ENCODE data around the gene SYT6.

SYT6 gene

GRCh38 chr1:114087495-114087894 is 66.2 kb downstream of the SYT6 start:
- no peaks in the 10 kb centered on the region for H3K4me1 Mint-ChIP-seq (ENCODE audit: low read depth)
- no peaks in the 10 kb centered on the region for H3K9me3 Mint-ChIP-seq
- DNase-seq (ENCODE audit: low spot score) = no peak
- H3K27me3 Mint-ChIP-seq (ENCODE audit: low read depth) = peaks cover 23% of the 10 kb centered on the region
- no peak overlapping the region for H3K27ac Mint-ChIP-seq
- no peaks in the 10 kb centered on the region for H3K36me3 Mint-ChIP-seq (ENCODE audit: low read depth)
- no peak overlapping the region for H3K4me3 Mint-ChIP-seq

- Mint-ChIP-seq H3K4me3 (no peak overlapping the region), H3K27ac (no peak overlapping the region), H3K27me3 (ENCODE audit: low read depth) (peaks cover 22% of the 10 kb centered on the region), H3K36me3 (ENCODE audit: low read depth) (no peaks in the 10 kb centered on the region), H3K9me3 (no peaks in the 10 kb centered on the region), H3K4me1 (ENCODE audit: low read depth) (no peaks in the 10 kb centered on the region)
- DNase-seq (ENCODE audit: low spot score) = no peak
Measured at GRCh38 chr1:114086601-114087368, 66.9 kb downstream of the SYT6 start.

DNA sequence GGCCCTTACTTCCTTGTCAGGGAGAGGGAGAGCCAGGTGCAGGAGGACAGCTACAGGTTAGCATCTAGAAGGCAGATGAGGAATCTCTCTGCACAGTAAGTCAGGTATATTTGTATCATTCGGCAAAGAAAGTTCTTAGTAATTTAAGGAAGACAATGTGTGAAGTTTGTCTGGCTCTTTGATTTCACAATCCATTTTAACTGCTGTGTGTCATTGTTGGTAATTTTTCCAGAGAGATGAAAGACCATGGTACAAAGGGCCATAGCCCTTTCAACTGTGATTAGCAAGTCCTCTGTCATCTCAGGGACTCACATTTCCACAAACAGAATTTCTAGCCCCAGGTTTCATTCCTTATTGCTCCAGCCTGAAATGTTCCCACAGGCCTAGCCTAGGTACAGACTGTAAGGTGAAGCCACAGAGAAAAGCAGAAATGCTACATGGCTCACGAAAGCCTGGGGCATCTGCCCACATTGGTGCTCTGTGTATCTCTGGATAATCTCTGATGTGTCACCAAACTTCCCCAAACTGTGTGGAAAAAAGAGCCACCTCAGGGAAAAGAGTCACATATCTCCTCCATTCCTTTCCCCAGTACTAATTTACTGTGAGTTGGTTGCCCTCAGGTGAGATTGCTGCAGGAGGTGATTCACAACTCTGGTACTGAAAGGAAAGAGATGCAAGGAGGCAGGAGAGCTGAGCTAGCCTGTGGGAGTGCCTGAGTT is 70.6 kb downstream of the SYT6 start:
- Mint-ChIP-seq H3K4me1 (ENCODE audit: low read depth) (no peaks in the 10 kb centered on the region), H3K27ac (no peak overlapping the region), H3K36me3 (ENCODE audit: low read depth) (no peaks in the 10 kb centered on the region), H3K4me3 (no peak overlapping the region), H3K9me3 (no peaks in the 10 kb centered on the region), H3K27me3 (ENCODE audit: low read depth) (peaks cover 11% of the 10 kb centered on the region)
- no peak for DNase-seq (ENCODE audit: low spot score)

DNA sequence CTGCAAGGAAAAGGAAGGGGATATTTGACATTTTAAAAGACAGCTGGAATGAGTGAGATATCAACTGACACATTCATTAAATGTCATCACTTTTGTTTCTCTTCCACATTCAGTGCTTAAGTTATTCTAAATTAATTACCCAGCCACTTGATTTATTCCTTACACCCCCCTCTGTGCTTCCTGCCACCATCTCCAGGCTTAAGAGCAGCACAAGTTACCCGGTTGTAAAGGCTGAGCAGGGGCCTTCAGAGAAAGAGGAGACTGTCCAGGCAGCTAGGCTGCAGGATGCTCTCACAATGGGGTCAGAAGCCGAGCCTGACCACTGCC is 71.4 kb downstream of the SYT6 start:
- Mint-ChIP-seq H3K36me3 (ENCODE audit: low read depth) (no peaks in the 10 kb centered on the region), H3K9me3 (no peaks in the 10 kb centered on the region)

DNA sequence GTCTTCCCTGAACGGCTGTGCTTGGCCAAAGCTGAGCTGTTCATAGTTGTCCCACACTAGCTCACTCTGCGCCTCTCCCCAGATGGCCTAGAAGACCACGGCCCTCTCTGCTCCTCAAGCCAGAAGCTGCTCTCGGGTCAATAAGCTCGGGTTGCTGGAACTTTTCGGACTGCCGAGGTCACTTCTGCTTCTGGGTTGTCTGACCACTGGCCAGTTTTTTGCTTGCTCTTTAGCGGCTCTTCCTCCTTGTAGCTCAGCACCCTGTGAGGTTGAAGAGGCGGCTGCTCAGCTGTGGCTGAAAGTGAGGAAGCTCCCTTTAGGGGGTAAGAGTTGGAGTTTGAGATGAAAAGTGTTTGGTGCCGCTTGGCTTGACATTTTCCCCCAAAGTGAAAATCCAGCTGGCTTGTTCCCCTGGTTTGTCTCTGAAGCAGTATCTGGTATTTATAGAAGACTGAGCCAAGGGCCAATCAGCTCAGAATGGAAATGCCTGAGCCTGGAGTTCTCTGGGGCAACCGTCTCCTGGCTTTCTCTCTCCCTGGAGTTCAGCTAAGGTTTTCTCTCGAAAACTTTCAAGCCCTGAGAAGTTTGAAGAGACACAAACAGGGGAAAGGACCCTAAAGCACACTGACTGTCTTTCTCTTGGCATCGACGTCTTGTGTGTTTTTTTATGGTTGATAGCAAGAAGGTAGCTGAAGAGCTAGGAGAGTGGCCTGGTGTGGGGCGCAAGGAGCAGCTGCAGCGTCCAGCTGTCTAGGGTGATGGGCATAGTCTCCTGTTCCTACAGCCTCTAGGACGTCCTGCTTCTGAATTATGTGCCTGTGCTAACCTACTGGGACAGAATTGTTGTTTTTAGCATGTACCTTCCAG is 72.0 kb downstream of the SYT6 start:
- Mint-ChIP-seq H3K9me3 (no peaks in the 10 kb centered on the region), H3K4me3 (no peak overlapping the region), H3K4me1 (ENCODE audit: low read depth) (no peaks in the 10 kb centered on the region), H3K27ac (no peak overlapping the region), H3K36me3 (ENCODE audit: low read depth) (no peaks in the 10 kb centered on the region), H3K27me3 (ENCODE audit: low read depth) (peaks cover 12% of the 10 kb centered on the region)
- no peak for DNase-seq (ENCODE audit: low spot score)

More for the DNA sequence above, 71.4 kb downstream of the SYT6 start:
- Mint-ChIP-seq H3K27ac (no peak overlapping the region), H3K4me1 (ENCODE audit: low read depth) (no peaks in the 10 kb centered on the region), H3K27me3 (ENCODE audit: low read depth) (peaks cover 9% of the 10 kb centered on the region), H3K4me3 (no peak overlapping the region)
- no peak for DNase-seq (ENCODE audit: low spot score)

GRCh38 chr1:114080511-114081436 is 72.9 kb downstream of the SYT6 start:
- Mint-ChIP-seq H3K4me1 (ENCODE audit: low read depth) (peaks cover 2% of the 10 kb centered on the region), H3K9me3 (no peaks in the 10 kb centered on the region), H3K27me3 (ENCODE audit: low read depth) (peaks cover 12% of the 10 kb centered on the region), H3K36me3 (ENCODE audit: low read depth) (no peaks in the 10 kb centered on the region), H3K4me3 (no peak overlapping the region), H3K27ac (no peak overlapping the region)
- DNase-seq (ENCODE audit: low spot score) = no peak

GRCh38 chr1:114079596-114080190 is 74.0 kb downstream of the SYT6 start:
- peaks cover 2% of the 10 kb centered on the region for H3K4me1 Mint-ChIP-seq (ENCODE audit: low read depth)
- H3K4me3 Mint-ChIP-seq = no peak overlapping the region
- H3K36me3 Mint-ChIP-seq (ENCODE audit: low read depth) = no peaks in the 10 kb centered on the region
- no peak for DNase-seq (ENCODE audit: low spot score)
- peaks cover 12% of the 10 kb centered on the region for H3K27me3 Mint-ChIP-seq (ENCODE audit: low read depth)
- H3K9me3 Mint-ChIP-seq = no peaks in the 10 kb centered on the region
- no peak overlapping the region for H3K27ac Mint-ChIP-seq

DNA sequence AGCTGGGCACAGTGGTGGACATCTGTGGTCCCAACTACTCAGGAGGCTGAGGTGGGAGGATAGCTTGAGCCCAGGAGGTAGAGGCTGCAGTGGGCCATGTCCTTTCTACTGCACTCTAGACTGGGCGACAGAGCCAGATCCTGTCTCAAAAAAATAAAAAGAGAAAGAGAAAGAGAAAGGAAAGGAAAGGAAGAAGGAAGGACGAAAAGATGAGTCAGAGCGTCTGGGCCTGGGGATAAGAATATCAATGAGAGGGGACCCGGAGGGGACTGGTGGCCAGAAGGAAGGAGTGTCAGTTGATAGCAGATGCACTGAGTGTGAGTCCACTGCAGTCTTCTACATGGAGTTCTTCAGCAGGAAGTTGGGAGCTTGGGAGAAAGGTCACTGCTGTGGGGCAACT is 75.6 kb downstream of the SYT6 start:
- Mint-ChIP-seq H3K27me3 (ENCODE audit: low read depth) (peaks cover 10% of the 10 kb centered on the region), H3K36me3 (ENCODE audit: low read depth) (no peaks in the 10 kb centered on the region), H3K4me3 (no peak overlapping the region), H3K27ac (no peak overlapping the region), H3K9me3 (peaks cover 4% of the 10 kb centered on the region), H3K4me1 (ENCODE audit: low read depth) (peaks cover 2% of the 10 kb centered on the region)
- DNase-seq (ENCODE audit: low spot score) = no peak

DNA sequence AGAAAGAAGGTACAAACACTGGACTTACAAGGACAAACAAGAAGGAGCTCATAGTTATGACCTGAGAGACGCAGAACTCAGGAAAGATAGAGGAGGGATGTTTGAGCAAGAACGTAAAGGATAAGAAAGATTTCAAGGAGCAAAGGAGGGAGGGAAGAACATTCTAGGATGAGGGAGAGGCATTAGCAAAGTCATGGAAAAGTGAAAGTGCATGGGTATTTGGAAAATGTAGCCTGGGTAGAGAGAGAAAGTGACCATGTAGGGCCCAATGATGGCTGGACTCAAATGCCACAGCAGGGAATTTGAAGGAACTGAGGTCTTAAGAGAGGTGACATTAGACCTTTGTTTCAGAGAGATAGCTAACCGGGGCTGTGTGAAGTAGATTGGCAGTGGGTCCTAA is 76.5 kb downstream of the SYT6 start:
- DNase-seq (ENCODE audit: low spot score) = no peak
- H3K4me3 Mint-ChIP-seq = no peak overlapping the region
- H3K36me3 Mint-ChIP-seq (ENCODE audit: low read depth) = no peaks in the 10 kb centered on the region
- H3K4me1 Mint-ChIP-seq (ENCODE audit: low read depth) = peaks cover 2% of the 10 kb centered on the region
- H3K27me3 Mint-ChIP-seq (ENCODE audit: low read depth) = peaks cover 6% of the 10 kb centered on the region
- H3K9me3 Mint-ChIP-seq = peaks cover 8% of the 10 kb centered on the region
- no peak overlapping the region for H3K27ac Mint-ChIP-seq

DNA sequence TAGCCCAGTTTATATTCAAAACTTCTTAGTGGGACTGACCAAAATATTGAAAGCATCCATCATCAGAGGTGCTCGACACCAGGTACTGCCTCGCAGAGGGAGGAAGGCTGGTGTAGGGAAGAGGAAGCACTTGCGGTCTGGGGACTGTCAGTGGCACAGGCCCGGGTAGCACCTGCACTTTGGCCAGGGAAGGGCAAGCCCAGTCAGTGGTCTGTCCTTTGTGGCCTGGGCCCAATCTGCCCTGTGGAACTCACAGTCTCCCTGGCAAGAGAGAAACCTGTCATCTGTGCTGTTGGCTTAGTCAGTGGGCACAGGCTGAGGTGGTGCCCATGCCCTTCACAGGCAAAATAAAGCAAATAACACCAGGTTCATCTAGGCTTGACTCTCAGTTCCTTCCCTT is 77.4 kb downstream of the SYT6 start:
- H3K4me3 Mint-ChIP-seq = no peak overlapping the region
- H3K4me1 Mint-ChIP-seq (ENCODE audit: low read depth) = peaks cover 2% of the 10 kb centered on the region
- H3K36me3 Mint-ChIP-seq (ENCODE audit: low read depth) = no peaks in the 10 kb centered on the region
- H3K9me3 Mint-ChIP-seq = peaks cover 8% of the 10 kb centered on the region
- no peak for DNase-seq (ENCODE audit: low spot score)
- H3K27ac Mint-ChIP-seq = no peak overlapping the region
- H3K27me3 Mint-ChIP-seq (ENCODE audit: low read depth) = peaks cover 6% of the 10 kb centered on the region

DNA sequence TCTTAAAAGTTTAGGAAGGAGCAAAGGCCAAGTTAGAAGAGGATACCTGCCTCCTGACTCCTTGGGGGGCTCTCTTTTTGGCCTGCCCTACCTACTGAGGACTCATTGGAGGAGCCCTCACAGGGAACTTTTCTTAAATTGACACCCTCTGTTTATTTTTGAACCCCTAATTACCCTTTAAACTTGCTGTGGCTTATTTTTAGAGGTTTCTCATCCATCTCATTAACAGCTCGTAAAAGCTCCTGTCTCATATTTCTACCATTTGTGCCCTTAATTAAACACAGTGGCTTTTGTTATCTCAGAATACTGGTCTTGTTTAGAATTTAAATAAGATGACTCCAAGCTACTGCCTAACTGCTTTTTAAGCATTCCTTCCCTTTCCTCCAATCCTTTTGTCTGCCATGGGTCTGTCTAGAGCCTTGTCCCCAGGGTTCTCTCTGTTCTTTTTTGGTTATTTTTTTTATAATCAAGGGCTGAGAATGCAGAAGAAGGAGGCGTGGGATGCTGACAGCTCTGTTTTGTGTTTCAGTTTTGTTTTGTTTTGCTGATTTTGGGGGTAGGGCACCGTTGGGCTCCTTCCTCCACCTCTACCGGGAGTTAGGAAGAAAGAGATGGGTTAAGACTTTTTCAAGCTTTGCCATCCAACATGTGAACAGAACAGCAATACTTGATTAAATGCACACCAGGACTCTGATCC is 78.0 kb downstream of the SYT6 start:
- H3K27me3 Mint-ChIP-seq (ENCODE audit: low read depth) = peaks cover 6% of the 10 kb centered on the region
- H3K27ac Mint-ChIP-seq = no peak overlapping the region
- peaks cover 8% of the 10 kb centered on the region for H3K9me3 Mint-ChIP-seq
- DNase-seq (ENCODE audit: low spot score) = no peak
- H3K4me1 Mint-ChIP-seq (ENCODE audit: low read depth) = peaks cover 2% of the 10 kb centered on the region
- H3K4me3 Mint-ChIP-seq = no peak overlapping the region
- H3K36me3 Mint-ChIP-seq (ENCODE audit: low read depth) = no peaks in the 10 kb centered on the region

DNA sequence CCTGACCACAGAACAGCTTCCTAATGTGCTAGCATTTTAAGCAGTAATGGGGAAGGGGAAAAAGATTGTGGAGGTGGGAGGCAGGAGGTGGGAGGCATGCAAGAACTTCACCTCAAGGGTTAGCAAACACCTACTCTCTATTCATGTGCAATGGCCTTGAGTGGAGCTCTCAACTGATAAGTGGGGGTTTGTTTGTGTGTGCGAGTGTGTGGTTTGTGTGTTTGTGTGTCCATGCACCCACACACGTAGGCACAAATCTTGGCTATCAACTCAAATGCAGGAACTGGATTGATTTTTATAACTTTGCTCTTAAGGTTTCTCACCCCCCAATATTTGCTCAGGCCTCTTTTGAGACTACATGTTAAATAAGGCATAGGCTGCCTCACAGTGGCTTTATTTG is 78.6 kb downstream of the SYT6 start:
- Mint-ChIP-seq H3K36me3 (ENCODE audit: low read depth) (no peaks in the 10 kb centered on the region), H3K4me1 (ENCODE audit: low read depth) (peaks cover 2% of the 10 kb centered on the region), H3K4me3 (no peak overlapping the region), H3K9me3 (peaks cover 8% of the 10 kb centered on the region), H3K27ac (no peak overlapping the region), H3K27me3 (ENCODE audit: low read depth) (peaks cover 6% of the 10 kb centered on the region)
- no peak for DNase-seq (ENCODE audit: low spot score)
